ENCODE data around the gene NR4A2. TPM values are rescaled to one million over a fixed set of nuclear protein-coding genes. Genes with fewer than 3 reads are reported as not detected.

NR4A2 gene
- total RNA-seq, 1 donor from 2014 or later: 8.3 TPM

DNA sequence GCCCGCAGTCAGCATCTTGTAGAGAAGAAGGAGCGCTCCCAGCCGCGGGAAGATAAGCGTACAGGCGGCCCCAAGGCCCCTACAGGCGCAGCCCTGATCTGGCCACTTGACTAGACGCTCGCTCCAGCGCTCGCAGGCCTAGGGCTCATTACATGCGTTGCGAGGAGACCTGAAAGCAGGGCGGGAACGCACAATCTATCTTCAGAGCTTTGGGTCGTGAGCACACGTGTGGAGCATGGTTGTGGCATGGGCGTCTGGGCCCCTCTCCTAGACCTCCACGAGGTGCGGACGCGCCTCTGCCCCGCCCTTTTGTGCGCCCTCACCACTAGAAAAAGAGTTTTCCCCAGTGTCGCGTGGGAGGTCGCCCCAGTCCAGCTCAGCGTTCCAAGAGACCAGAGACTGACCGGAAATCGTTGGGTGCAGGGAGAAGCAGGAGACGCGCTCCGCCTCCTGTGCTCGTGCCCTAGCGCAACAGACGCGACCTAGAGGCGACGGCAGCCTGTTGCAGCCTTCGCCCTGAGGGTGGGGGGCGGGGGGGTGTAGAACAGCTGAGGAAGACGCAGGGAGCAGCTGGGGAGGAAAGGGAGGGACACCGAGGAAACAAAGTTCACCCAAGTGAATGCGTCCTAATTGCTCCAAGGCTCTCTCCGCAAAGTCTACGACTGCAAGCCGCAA, 12.6 kb downstream of the NR4A2 start:
- peak overlapping the region; percentile 78 for H3K4me3 Mint-ChIP-seq (ENCODE audit: low read depth)
- DNase-seq (ENCODE audit: low spot score, unreplicated experiment): no peak
- H3K9me3 Mint-ChIP-seq (ENCODE audit: low read depth): no peaks in the 10 kb centered on the region
- H3K27ac Mint-ChIP-seq: peak overlapping the region; percentile 83
- H3K4me1 Mint-ChIP-seq (ENCODE audit: low read depth): peaks cover 8% of the 10 kb centered on the region
- peaks cover 18% of the 10 kb centered on the region for H3K36me3 Mint-ChIP-seq (ENCODE audit: insufficient read depth)
- TF ChIP-seq, protein P1, sequence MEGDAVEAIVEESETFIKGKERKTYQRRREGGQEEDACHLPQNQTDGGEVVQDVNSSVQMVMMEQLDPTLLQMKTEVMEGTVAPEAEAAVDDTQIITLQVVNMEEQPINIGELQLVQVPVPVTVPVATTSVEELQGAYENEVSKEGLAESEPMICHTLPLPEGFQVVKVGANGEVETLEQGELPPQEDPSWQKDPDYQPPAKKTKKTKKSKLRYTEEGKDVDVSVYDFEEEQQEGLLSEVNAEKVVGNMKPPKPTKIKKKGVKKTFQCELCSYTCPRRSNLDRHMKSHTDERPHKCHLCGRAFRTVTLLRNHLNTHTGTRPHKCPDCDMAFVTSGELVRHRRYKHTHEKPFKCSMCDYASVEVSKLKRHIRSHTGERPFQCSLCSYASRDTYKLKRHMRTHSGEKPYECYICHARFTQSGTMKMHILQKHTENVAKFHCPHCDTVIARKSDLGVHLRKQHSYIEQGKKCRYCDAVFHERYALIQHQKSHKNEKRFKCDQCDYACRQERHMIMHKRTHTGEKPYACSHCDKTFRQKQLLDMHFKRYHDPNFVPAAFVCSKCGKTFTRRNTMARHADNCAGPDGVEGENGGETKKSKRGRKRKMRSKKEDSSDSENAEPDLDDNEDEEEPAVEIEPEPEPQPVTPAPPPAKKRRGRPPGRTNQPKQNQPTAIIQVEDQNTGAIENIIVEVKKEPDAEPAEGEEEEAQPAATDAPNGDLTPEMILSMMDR (IDR thresholded peaks at IDR 0.05; ENCODE audit: unreplicated experiment): no peak
- H3K27me3 Mint-ChIP-seq: peaks cover 59% of the 10 kb centered on the region

DNA sequence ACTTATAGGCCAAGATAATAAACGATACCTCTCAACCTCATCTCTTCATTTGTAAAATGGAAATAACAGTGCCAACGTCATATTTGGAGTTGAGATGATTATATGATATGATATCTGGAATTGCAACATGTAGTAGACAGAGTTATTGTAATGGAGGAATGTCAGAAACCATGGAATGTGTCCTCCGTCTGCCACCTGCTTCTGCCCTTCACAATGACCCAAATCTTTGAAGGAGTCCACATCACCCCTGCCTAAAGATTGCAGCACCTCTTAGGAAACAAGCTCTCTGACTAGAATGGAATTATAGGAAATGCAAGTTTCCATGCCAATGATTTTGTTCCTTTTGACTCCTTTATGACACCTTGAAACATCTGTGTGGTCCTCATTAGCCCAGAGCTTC, 14.9 kb downstream of the NR4A2 start:
- Mint-ChIP-seq H3K36me3 (ENCODE audit: insufficient read depth) (peaks cover 3% of the 10 kb centered on the region), H3K9me3 (ENCODE audit: low read depth) (no peaks in the 10 kb centered on the region), H3K27ac (no peak overlapping the region), H3K4me1 (ENCODE audit: low read depth) (peaks cover 7% of the 10 kb centered on the region), H3K27me3 (peaks cover 42% of the 10 kb centered on the region), H3K4me3 (ENCODE audit: low read depth) (no peak overlapping the region)
- no peak for DNase-seq (ENCODE audit: low spot score, unreplicated experiment)
- TF ChIP-seq, protein P1 (IDR thresholded peaks at IDR 0.05; ENCODE audit: unreplicated experiment): no peak

DNA sequence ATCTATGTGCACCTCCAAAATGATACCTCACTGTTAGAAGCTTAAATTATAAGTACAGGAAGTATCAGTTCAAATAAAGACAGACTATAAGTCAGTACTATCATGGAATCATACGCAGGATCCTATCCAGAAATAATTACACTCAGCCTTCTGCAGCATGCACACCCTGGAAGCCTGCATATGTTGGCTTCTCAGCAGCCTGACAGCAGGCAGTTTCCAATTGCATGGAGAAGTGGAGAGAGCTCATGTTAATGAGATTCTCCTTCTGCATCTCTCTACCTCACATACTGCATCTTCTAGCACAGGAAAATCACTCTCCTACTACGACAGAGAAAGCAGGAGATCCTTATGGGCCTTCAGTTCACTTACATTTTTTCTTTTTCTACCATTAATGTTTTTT, 20.5 kb downstream of the NR4A2 start:
- H3K27ac Mint-ChIP-seq: no peak overlapping the region
- H3K27me3 Mint-ChIP-seq: peaks cover 4% of the 10 kb centered on the region
- no peaks in the 10 kb centered on the region for H3K36me3 Mint-ChIP-seq (ENCODE audit: insufficient read depth)
- peaks cover 3% of the 10 kb centered on the region for H3K4me1 Mint-ChIP-seq (ENCODE audit: low read depth)
- no peaks in the 10 kb centered on the region for H3K9me3 Mint-ChIP-seq (ENCODE audit: low read depth)
- TF ChIP-seq, protein P1 (IDR thresholded peaks at IDR 0.05; ENCODE audit: unreplicated experiment): no peak
- H3K4me3 Mint-ChIP-seq (ENCODE audit: low read depth): no peak overlapping the region
- no peak for DNase-seq (ENCODE audit: low spot score, unreplicated experiment)

DNA sequence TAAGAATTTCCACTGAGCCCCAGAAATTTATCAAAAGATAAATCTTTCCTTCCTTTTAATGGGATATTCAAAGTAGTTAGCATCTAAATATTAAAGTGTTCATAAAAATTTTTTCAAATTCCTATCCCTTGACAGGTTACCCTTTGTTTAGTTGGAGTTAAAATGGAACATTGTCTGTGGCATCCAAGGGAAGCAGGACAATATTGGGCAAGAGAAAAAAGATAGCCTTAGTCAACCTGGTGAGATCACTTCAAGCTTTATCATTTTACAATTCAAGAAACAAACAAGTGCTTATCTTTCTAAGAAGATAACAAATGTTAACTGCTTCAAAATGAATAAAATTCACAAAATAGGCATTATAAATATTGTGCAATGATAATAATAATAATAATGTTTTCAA, 21.7 kb downstream of the NR4A2 start:
- Mint-ChIP-seq H3K27ac (no peak overlapping the region), H3K4me1 (ENCODE audit: low read depth) (peaks cover 3% of the 10 kb centered on the region), H3K27me3 (peaks cover 2% of the 10 kb centered on the region), H3K9me3 (ENCODE audit: low read depth) (peaks cover 4% of the 10 kb centered on the region), H3K4me3 (ENCODE audit: low read depth) (no peak overlapping the region), H3K36me3 (ENCODE audit: insufficient read depth) (no peaks in the 10 kb centered on the region)
- TF ChIP-seq, protein P1 (IDR thresholded peaks at IDR 0.05; ENCODE audit: unreplicated experiment): no peak
- no peak for DNase-seq (ENCODE audit: low spot score, unreplicated experiment)

DNA sequence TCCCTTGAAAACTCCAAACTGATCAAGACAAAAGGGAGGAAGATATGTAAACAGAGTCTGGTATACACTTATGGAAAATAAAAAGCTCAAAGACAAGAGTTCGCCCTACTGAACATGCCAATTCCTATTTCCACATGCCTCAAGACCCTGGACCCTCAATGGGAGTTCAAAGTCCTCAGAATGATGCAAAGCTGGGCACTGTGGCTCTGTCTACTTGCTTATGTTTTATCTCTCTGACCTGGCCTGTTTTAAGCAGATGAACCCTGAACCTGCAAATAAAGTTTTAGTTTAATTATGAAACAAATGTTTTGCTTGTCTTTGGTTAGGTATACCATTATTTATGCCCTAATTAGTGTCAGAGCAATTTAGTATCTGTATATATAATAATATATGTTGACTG, 22.6 kb downstream of the NR4A2 start:
- no peak overlapping the region for H3K4me3 Mint-ChIP-seq (ENCODE audit: low read depth)
- H3K27me3 Mint-ChIP-seq: peaks cover 2% of the 10 kb centered on the region
- TF ChIP-seq, protein P1 (IDR thresholded peaks at IDR 0.05; ENCODE audit: unreplicated experiment): no peak
- H3K27ac Mint-ChIP-seq: no peak overlapping the region
- peaks cover 3% of the 10 kb centered on the region for H3K4me1 Mint-ChIP-seq (ENCODE audit: low read depth)
- no peaks in the 10 kb centered on the region for H3K36me3 Mint-ChIP-seq (ENCODE audit: insufficient read depth)
- H3K9me3 Mint-ChIP-seq (ENCODE audit: low read depth): peaks cover 4% of the 10 kb centered on the region
- no peak for DNase-seq (ENCODE audit: low spot score, unreplicated experiment)

Data from progenitor cell of endocrine pancreas (in vitro differentiated cells).